ENCODE measurements around the gene AIDA.

GRCh38 chr1:222624214-222624613, 88.1 kb downstream of the AIDA start:
- TF ChIP-seq POLR2A (IDR thresholded peaks at IDR 0.05) = no peak
- TF ChIP-seq, protein P1, sequence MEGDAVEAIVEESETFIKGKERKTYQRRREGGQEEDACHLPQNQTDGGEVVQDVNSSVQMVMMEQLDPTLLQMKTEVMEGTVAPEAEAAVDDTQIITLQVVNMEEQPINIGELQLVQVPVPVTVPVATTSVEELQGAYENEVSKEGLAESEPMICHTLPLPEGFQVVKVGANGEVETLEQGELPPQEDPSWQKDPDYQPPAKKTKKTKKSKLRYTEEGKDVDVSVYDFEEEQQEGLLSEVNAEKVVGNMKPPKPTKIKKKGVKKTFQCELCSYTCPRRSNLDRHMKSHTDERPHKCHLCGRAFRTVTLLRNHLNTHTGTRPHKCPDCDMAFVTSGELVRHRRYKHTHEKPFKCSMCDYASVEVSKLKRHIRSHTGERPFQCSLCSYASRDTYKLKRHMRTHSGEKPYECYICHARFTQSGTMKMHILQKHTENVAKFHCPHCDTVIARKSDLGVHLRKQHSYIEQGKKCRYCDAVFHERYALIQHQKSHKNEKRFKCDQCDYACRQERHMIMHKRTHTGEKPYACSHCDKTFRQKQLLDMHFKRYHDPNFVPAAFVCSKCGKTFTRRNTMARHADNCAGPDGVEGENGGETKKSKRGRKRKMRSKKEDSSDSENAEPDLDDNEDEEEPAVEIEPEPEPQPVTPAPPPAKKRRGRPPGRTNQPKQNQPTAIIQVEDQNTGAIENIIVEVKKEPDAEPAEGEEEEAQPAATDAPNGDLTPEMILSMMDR (IDR thresholded peaks at IDR 0.05) = no peak

All from thyroid gland (tissue), 4 donors.